ENCODE data around the gene MAPK4.

GRCh38 chr18:50722311-50722710, 162.4 kb downstream of the MAPK4 start:
- TF ChIP-seq CTCF (IDR thresholded peaks at IDR 0.05; ENCODE audit: insufficient read depth, low read length) (no peak), POLR2AphosphoS5 (IDR thresholded peaks at IDR 0.05; ENCODE audit: low read depth) (no peak), SPI1 (IDR thresholded peaks at IDR 0.05; ENCODE audit: borderline replicate concordance, low read depth) (no peak)
